ENCODE measurements around the gene ARHGAP12. TPM values are rescaled to one million over a fixed set of nuclear protein-coding genes. Genes with fewer than 3 reads are reported as not detected.

Gene ARHGAP12
- total and polyA plus RNA-seq, 4 donors, result 8.6 to 66.0 (median 27.0) TPM

DNA sequence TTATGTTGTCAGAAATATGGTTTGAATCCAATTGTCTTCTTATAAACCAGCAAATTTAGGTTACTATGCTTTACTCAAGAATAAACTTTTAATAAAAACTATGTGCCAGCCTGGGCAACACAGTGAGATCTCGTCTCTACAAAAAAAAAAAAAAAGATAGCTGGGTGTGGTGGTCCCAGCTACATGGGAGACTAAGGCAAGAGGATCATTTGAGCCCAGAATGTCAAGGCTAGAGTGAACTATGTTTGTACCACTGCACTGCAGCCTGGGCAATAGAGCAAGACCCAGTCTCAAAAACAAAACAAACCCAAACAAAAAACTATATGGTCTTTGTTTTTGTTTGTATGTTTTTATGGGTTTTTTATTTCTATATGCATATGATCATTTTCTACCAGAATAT lies 7.5 kb upstream of the ARHGAP12 start:
- Histone ChIP-seq H3K9me3 (ENCODE audit: control insufficient read depth in 4 of 4, insufficient read depth in 3 of 4, low read length in 3 of 4) (no peaks in the 10 kb centered on the region), H3K4me1 (ENCODE audit: control insufficient read depth in 5 of 5, insufficient read depth in 5 of 5, low read length in 5 of 5) (peaks cover 0 to 1% (median 0%) of the 10 kb centered on the region in 5 donors), H3K27ac (ENCODE audit: low read depth in 1 of 2, low read length in 1 of 2) (no peak overlapping the region), H3K4me3 (no peak overlapping the region), H3K9ac (ENCODE audit: insufficient read depth in 1 of 2, low read length in 2 of 2) (no peak overlapping the region), H3K36me3 (ENCODE audit: control insufficient read depth in 4 of 4, insufficient read depth in 4 of 4, low read length in 4 of 4) (no peaks in the 10 kb centered on the region), H3K27me3 (ENCODE audit: control insufficient read depth in 3 of 3, insufficient read depth in 3 of 3, low read length in 2 of 3) (no peaks in the 10 kb centered on the region)
- TF ChIP-seq, protein P1, sequence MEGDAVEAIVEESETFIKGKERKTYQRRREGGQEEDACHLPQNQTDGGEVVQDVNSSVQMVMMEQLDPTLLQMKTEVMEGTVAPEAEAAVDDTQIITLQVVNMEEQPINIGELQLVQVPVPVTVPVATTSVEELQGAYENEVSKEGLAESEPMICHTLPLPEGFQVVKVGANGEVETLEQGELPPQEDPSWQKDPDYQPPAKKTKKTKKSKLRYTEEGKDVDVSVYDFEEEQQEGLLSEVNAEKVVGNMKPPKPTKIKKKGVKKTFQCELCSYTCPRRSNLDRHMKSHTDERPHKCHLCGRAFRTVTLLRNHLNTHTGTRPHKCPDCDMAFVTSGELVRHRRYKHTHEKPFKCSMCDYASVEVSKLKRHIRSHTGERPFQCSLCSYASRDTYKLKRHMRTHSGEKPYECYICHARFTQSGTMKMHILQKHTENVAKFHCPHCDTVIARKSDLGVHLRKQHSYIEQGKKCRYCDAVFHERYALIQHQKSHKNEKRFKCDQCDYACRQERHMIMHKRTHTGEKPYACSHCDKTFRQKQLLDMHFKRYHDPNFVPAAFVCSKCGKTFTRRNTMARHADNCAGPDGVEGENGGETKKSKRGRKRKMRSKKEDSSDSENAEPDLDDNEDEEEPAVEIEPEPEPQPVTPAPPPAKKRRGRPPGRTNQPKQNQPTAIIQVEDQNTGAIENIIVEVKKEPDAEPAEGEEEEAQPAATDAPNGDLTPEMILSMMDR (IDR thresholded peaks at IDR 0.05; ENCODE audit: control extremely low read depth, extremely low read depth), result no peak
- no peak for DNase-seq
- ATAC-seq (ENCODE audit: insufficient read depth, low FRiP score), result no peak
- WGBS, 2 donors, result 83 to 100% methylated on average over 1 of the region's 1 CpG

DNA sequence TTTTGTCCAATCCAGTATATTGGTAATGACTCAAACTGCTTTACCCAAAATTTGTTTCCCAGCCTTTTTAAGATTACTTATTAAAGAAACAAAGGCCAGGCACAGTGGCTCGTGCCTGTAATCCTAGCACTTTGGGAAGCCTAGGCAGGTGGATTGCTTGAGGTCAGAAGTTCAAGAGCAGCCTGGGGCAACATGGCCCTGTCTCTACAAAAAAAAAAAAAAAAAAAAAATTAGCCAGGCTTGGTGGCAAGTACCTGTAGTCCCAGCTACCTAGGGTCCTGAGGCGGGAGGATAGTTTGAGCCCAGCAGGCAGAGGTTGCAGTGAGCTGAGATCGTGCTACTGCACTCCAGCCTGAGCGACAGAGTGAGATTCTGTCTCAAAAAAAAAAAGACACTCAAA lies 7.0 kb upstream of the ARHGAP12 start:
- Histone ChIP-seq H3K36me3 (ENCODE audit: control insufficient read depth in 4 of 4, insufficient read depth in 4 of 4, low read length in 4 of 4) (no peaks in the 10 kb centered on the region), H3K9ac (ENCODE audit: insufficient read depth in 1 of 2, low read length in 2 of 2) (no peak overlapping the region), H3K4me1 (ENCODE audit: control insufficient read depth in 5 of 5, insufficient read depth in 5 of 5, low read length in 5 of 5) (peaks cover 0 to 3% (median 0%) of the 10 kb centered on the region in 5 donors), H3K27ac (ENCODE audit: low read depth in 1 of 2, low read length in 1 of 2) (no peak overlapping the region), H3K9me3 (ENCODE audit: control insufficient read depth in 4 of 4, insufficient read depth in 3 of 4, low read length in 3 of 4) (no peaks in the 10 kb centered on the region), H3K27me3 (ENCODE audit: control insufficient read depth in 3 of 3, insufficient read depth in 3 of 3, low read length in 2 of 3) (no peaks in the 10 kb centered on the region), H3K4me3 (no peak overlapping the region)
- 89 to 96% methylated on average over 4 of the region's 4 CpGs for WGBS, 2 donors
- TF ChIP-seq, protein P1 (IDR thresholded peaks at IDR 0.05; ENCODE audit: control extremely low read depth, extremely low read depth), result no peak
- DNase-seq (no peak), ATAC-seq (ENCODE audit: insufficient read depth, low FRiP score) (no peak)

DNA sequence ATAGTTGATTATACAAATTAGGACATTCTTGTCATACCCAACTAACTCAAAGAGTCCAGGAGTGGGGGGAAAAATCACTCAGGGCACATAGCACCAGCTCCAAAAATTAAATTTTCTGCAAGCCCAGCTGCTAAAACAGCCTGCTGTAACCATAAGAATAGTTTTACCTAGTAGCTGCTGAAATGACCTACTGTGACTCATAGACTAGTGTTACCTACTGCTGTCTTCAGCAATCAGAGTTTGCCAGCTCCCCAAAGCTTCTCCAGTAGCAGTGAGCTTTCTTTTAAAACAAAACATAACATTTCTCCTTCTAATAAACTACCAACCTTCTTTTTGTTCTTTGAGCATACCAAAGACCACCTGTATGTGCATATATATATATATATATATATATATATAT lies 4.2 kb upstream of the ARHGAP12 start:
- TF ChIP-seq, protein P1 (IDR thresholded peaks at IDR 0.05; ENCODE audit: control extremely low read depth, extremely low read depth), result no peak
- DNase-seq (no peak), ATAC-seq (ENCODE audit: insufficient read depth, low FRiP score) (no peak)
- peaks cover 0 to 18% (median 0%) of the 10 kb centered on the region in 5 donors for H3K4me1 ChIP-seq (ENCODE audit: control insufficient read depth in 5 of 5, insufficient read depth in 5 of 5, low read length in 5 of 5)
- no peaks in the 10 kb centered on the region for H3K36me3 ChIP-seq (ENCODE audit: control insufficient read depth in 4 of 4, insufficient read depth in 4 of 4, low read length in 4 of 4)
- H3K9ac ChIP-seq (ENCODE audit: insufficient read depth in 1 of 2, low read length in 2 of 2), result no peak overlapping the region
- no peak overlapping the region for H3K27ac ChIP-seq (ENCODE audit: low read depth in 1 of 2, low read length in 1 of 2)
- no peaks in the 10 kb centered on the region for H3K27me3 ChIP-seq (ENCODE audit: control insufficient read depth in 3 of 3, insufficient read depth in 3 of 3, low read length in 2 of 3)
- no peaks in the 10 kb centered on the region for H3K9me3 ChIP-seq (ENCODE audit: control insufficient read depth in 4 of 4, insufficient read depth in 3 of 4, low read length in 3 of 4)
- no peak overlapping the region for H3K4me3 ChIP-seq

DNA sequence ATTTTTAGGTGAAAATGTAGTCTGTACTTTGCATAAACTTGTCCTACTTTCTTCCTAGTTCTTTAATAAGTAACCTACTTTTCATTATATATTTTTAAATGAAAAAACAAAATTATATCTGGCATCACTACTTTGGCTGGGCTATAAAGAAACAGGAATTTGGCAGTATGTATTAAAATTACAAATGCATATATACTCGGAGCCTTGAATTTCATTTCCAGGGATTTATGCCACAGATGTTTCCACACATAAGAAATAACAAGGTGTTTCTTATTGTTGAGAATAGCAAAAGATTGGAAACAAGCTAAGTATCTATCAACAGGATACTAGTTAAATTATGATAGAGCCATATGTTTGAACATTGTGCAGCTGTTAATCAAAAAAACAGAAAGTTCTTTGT lies 2.2 kb upstream of the ARHGAP12 start:
- no peaks in the 10 kb centered on the region for H3K9me3 ChIP-seq (ENCODE audit: control insufficient read depth in 4 of 4, insufficient read depth in 3 of 4, low read length in 3 of 4)
- no peak overlapping the region for H3K9ac ChIP-seq (ENCODE audit: insufficient read depth in 1 of 2, low read length in 2 of 2)
- no peaks in the 10 kb centered on the region for H3K27me3 ChIP-seq (ENCODE audit: control insufficient read depth in 3 of 3, insufficient read depth in 3 of 3, low read length in 2 of 3)
- TF ChIP-seq, protein P1 (IDR thresholded peaks at IDR 0.05; ENCODE audit: control extremely low read depth, extremely low read depth), result no peak
- H3K4me1 ChIP-seq (ENCODE audit: control insufficient read depth in 5 of 5, insufficient read depth in 5 of 5, low read length in 5 of 5), result peaks cover 0 to 28% (median 4%) of the 10 kb centered on the region in 5 donors
- no peaks in the 10 kb centered on the region for H3K36me3 ChIP-seq (ENCODE audit: control insufficient read depth in 4 of 4, insufficient read depth in 4 of 4, low read length in 4 of 4)
- no peak overlapping the region for H3K27ac ChIP-seq (ENCODE audit: low read depth in 1 of 2, low read length in 1 of 2)
- no peak for ATAC-seq (ENCODE audit: insufficient read depth, low FRiP score)
- no peak overlapping the region for H3K4me3 ChIP-seq
- peak in 1 of 3 donors; percentile 9 for DNase-seq
- WGBS, 2 donors, result 74 to 94% methylated on average over 1 of the region's 1 CpG
